GM21526 (cell line): ENCODE results near the gene RAPGEFL1.
A peak's percentile ranks its signal among the peaks of the same experiment; 100 is the strongest.
"Not testable (repeated sequence)": the region's sequence is repeated elsewhere in the genome, so short reads cannot be mapped to it uniquely, and the experiment has no call there.

Experiments used
- ATAC-seq: cut with Tn5 transposase; IDR thresholded peaks from one replicate; pipeline ENCODE4 v1.9.1; 2021; ENCODE audit warnings: moderate library complexity; ENCODE audit not compliant: unreplicated experiment, low FRiP score

RAPGEFL1 gene

GRCh38 chr17:40173778-40174135 is 3.5 kb upstream of the RAPGEFL1 start:
- ATAC-seq: no peak

- ATAC-seq: no peak
Measured at GRCh38 chr17:40174514-40174913, 2.8 kb upstream of the RAPGEFL1 start.

- ATAC-seq: no peak
Measured at GRCh38 chr17:40175928-40176753, 1.1 kb upstream of the RAPGEFL1 start.

- no peak for ATAC-seq
Measured at GRCh38 chr17:40176754-40177110, 538 bp upstream of the RAPGEFL1 start.

- no peak for ATAC-seq
Measured at GRCh38 chr17:40178021-40178601, 841 bp downstream of the RAPGEFL1 start.

- ATAC-seq: no peak
Measured at GRCh38 chr17:40178660-40179059, 1.4 kb downstream of the RAPGEFL1 start.

- ATAC-seq: no peak
Measured at GRCh38 chr17:40179923-40180659, 2.8 kb downstream of the RAPGEFL1 start.

GRCh38 chr17:40180694-40181093 is 3.4 kb downstream of the RAPGEFL1 start:
- ATAC-seq: no peak

GRCh38 chr17:40181205-40181604 is 3.9 kb downstream of the RAPGEFL1 start:
- ATAC-seq: no peak

- ATAC-seq: no peak
Measured at GRCh38 chr17:40182606-40183005, 5.3 kb downstream of the RAPGEFL1 start.

GRCh38 chr17:40187238-40187637 is 10.0 kb downstream of the RAPGEFL1 start:
- ATAC-seq: no peak

- ATAC-seq: no peak
Measured at GRCh38 chr17:40188694-40189093, 11.4 kb downstream of the RAPGEFL1 start.

GRCh38 chr17:40190197-40191021 is 13.1 kb downstream of the RAPGEFL1 start:
- ATAC-seq: no peak

GRCh38 chr17:40191237-40192208 is 14.3 kb downstream of the RAPGEFL1 start:
- peak; percentile 50 for ATAC-seq

GRCh38 chr17:40192961-40193360 is 15.7 kb downstream of the RAPGEFL1 start:
- no peak for ATAC-seq

- ATAC-seq: no peak
Measured at GRCh38 chr17:40194821-40195220, 17.6 kb downstream of the RAPGEFL1 start.

- ATAC-seq: no peak
Measured at GRCh38 chr17:40197550-40197949, 20.3 kb downstream of the RAPGEFL1 start.

GRCh38 chr17:40197965-40198456 is 20.7 kb downstream of the RAPGEFL1 start:
- not testable (repeated sequence) for ATAC-seq

- ATAC-seq: no peak
Measured at GRCh38 chr17:40198576-40198975, 21.3 kb downstream of the RAPGEFL1 start.
